ENCODE measurements around the gene EXOC2. TPM values are rescaled to one million over a fixed set of nuclear protein-coding genes. Genes with fewer than 3 reads are reported as not detected.

The EXOC2 gene
- total and polyA plus RNA-seq, 2 donors (not counting 3 experiments of a cell fraction or from before 2014, with no cell fraction given) = 18.2 to 30.8 TPM

- Histone ChIP-seq H3K27me3 (ENCODE audit: control insufficient read depth in 2 of 2, insufficient read depth in 2 of 2, low read length in 2 of 2) (no peaks in the 10 kb centered on the region), H3K4me3 (replicated peaks in 1 of 3; ENCODE audit: insufficient read depth in 1 of 3, low read depth in 1 of 3, low read length in 3 of 3) (no peak overlapping the region), H3K4me2 (ENCODE audit: insufficient read depth, low read length) (no peak overlapping the region), H3K9ac (replicated peaks; ENCODE audit: extremely low read depth, insufficient read depth, low read length) (no peak overlapping the region), H2AFZ (ENCODE audit: low read depth, low read length) (no peak overlapping the region), H4K20me1 (replicated peaks; ENCODE audit: control insufficient read depth, extremely low read depth, insufficient read depth, low read length) (no peaks in the 10 kb centered on the region), H3K36me3 (ENCODE audit: control insufficient read depth in 2 of 2, extremely low read depth in 1 of 2, insufficient read depth in 2 of 2, low read length in 2 of 2) (no peaks in the 10 kb centered on the region), H3K9me3 (replicated peaks; ENCODE audit: control insufficient read depth, insufficient read depth, low read length) (no peaks in the 10 kb centered on the region), H3K79me2 (ENCODE audit: control insufficient read depth, insufficient read depth, low read length) (no peaks in the 10 kb centered on the region), H3K4me1 (ENCODE audit: control insufficient read depth, extremely low read depth, insufficient read depth, low read length) (no peaks in the 10 kb centered on the region), H3K9me1 (replicated peaks; ENCODE audit: control insufficient read depth, extremely low read depth, insufficient read depth, low read length) (no peaks in the 10 kb centered on the region), H3K27ac (ENCODE audit: insufficient read depth, low read depth, low read length) (no peak overlapping the region)
- ChIA-PET POLR2A (no interaction called here), CTCF (no interaction called here)
- no TSS peak for BruUV-seq (replicated peaks)
- DNase-seq (ENCODE audit: low read depth, low spot score) (no peak), FAIRE-seq (no peak)
- dilution Hi-C loops (cut with MboI; ENCODE audit: extremely low pct_ligation_motif_present, low sequenced_read_pairs) (no loop called here), intact Hi-C loops (cut with micrococcal nuclease) (no loop called here)
- TF ChIP-seq FOS (IDR thresholded peaks at IDR 0.05; ENCODE audit: borderline replicate concordance, insufficient read depth, low read length) (no peak), POLR2A (IDR thresholded peaks at IDR 0.05; ENCODE audit: low read depth, low read length) (no peak), MAX (IDR thresholded peaks at IDR 0.05; ENCODE audit: insufficient read depth, insufficient read length) (no peak), MYC (IDR thresholded peaks at IDR 0.05; ENCODE audit: low read depth, low read length) (no peak), EZH2 (IDR thresholded peaks at IDR 0.05; ENCODE audit: borderline replicate concordance, low read depth, low read length, severe bottlenecking) (no peak), JUN (IDR thresholded peaks at IDR 0.05; ENCODE audit: borderline replicate concordance, insufficient read depth, insufficient read length, low read depth) (no peak), POLR2AphosphoS5 (IDR thresholded peaks at IDR 0.05; ENCODE audit: insufficient read depth, low read depth, low read length) (no peak), CTCF (IDR thresholded peaks at IDR 0.05; ENCODE audit: extremely low read depth in 1 of 2, insufficient read depth in 1 of 2, low read depth in 1 of 2, low read length in 2 of 2) (no peak), GATA2 (IDR thresholded peaks at IDR 0.05; ENCODE audit: insufficient read depth, insufficient read length, low read depth, low read length) (no peak)
These were observed 218.3 kb downstream of the EXOC2 start for GRCh38 chr6:474453-475185.
